ENCODE results near the gene GOLPH3.
"Not testable (repeated sequence)": the region's sequence is repeated elsewhere in the genome, so short reads cannot be mapped to it uniquely, and the experiment has no call there.

GOLPH3 gene

DNA sequence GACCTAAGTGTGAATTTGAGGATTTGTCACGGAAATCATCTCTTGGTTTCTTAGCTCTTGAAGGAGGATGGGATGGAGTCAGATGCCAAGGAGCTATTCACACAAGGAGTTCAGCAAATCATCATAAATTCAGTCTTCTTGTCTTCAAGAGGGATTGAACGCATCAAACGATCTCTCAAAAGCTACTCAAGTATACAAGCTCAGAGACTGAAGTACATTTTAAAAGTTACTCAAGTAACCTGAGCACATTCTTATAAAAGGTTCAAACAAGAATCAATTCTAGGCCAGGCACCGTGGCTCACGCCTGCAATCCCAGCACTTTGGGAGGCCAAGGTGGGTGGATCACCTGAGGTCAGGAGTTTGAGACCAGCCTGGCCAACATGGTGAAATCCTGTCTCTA lies 21.1 kb upstream of the GOLPH3 start:
- ATAC-seq (replicated peaks; ENCODE audit: extremely low read depth, poor library complexity, severe bottlenecking) (no peak), DNase-seq (ENCODE audit: low spot score in 2 of 2) (no peak)
- H3K27me3 Mint-ChIP-seq, result peaks cover 55% of the 10 kb centered on the region
- no peak overlapping the region for H3K4me3 Mint-ChIP-seq
- H3K9me3 Mint-ChIP-seq, result no peaks in the 10 kb centered on the region
- no peak overlapping the region for H3K27ac Mint-ChIP-seq (ENCODE audit: low read depth)
- no peaks in the 10 kb centered on the region for H3K4me1 Mint-ChIP-seq
- peaks cover 3% of the 10 kb centered on the region for H3K36me3 Mint-ChIP-seq (ENCODE audit: insufficient read depth)

DNA sequence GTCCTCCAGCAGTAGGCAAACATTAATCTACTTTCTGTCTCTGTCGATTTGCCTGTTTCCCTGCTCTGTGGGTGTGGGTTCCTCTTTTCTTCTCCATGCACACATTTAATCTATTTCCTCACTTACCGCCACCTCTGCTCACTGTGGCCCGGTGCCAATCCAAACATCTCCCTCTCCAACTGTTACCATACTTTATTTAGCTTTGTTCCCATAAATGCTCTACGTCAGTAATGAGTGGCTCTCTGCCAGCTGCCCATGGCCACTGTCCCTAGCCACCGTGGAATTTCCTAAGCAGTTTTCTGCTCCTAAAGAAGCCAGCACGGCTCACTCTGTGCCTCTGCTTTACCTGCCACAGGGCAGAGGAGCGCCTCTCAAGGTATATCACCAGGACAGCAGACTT lies 19.5 kb upstream of the GOLPH3 start:
- ATAC-seq (replicated peaks; ENCODE audit: extremely low read depth, poor library complexity, severe bottlenecking) (no peak), DNase-seq (ENCODE audit: low spot score in 2 of 2) (no peak)
- Mint-ChIP-seq H3K27me3 (peaks cover 41% of the 10 kb centered on the region), H3K4me3 (no peak overlapping the region), H3K36me3 (ENCODE audit: insufficient read depth) (peaks cover 3% of the 10 kb centered on the region), H3K27ac (ENCODE audit: low read depth) (no peak overlapping the region), H3K9me3 (no peaks in the 10 kb centered on the region), H3K4me1 (no peaks in the 10 kb centered on the region)

DNA sequence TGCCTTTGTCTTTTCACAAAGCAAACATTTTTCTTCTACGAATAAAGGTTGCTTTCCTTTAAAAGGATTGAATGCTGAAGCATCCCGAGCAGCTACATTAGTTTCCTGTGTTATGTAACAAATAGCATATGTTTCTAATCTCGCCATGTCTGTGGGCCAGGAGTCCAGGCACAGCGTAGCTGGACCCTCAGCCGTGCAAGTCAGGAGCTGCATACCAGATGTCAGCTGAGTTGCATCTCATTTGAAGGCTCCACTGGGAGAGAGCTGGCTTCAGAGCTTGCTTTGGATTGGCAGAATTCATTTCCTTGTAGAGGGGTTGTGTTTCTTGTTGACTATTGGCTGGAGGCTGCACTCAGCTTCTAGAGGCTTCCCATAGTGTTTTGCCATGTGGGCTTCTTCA lies 16.0 kb upstream of the GOLPH3 start:
- H3K9me3 Mint-ChIP-seq, result no peaks in the 10 kb centered on the region
- no peak overlapping the region for H3K27ac Mint-ChIP-seq (ENCODE audit: low read depth)
- ATAC-seq (replicated peaks; ENCODE audit: extremely low read depth, poor library complexity, severe bottlenecking) (no peak), DNase-seq (ENCODE audit: low spot score in 2 of 2) (no peak)
- H3K4me1 Mint-ChIP-seq, result no peaks in the 10 kb centered on the region
- H3K27me3 Mint-ChIP-seq, result peaks cover 21% of the 10 kb centered on the region
- H3K36me3 Mint-ChIP-seq (ENCODE audit: insufficient read depth), result peaks cover 3% of the 10 kb centered on the region
- no peak overlapping the region for H3K4me3 Mint-ChIP-seq

DNA sequence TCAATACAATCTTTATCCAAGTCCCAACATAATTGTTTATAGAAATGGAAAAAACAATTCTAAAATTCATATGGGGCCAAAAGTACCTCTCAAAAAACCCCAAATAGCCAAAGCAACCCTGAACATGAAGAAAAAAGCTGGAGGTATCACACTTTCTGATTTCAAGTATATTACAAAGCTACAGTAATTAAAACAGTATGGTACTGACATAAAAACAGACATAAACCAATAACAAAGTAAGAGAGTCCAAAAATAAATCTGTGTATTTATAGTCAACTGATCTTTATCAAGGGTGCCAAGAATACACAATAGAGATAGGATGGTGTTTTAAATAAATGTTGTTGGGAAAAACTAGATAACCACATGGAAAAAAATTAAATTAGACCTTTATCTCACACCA lies 13.6 kb upstream of the GOLPH3 start:
- DNase-seq (ENCODE audit: low spot score in 2 of 2) (no peak), ATAC-seq (replicated peaks; ENCODE audit: extremely low read depth, poor library complexity, severe bottlenecking) (no peak)
- no peak overlapping the region for H3K27ac Mint-ChIP-seq (ENCODE audit: low read depth)
- H3K36me3 Mint-ChIP-seq (ENCODE audit: insufficient read depth), result peaks cover 4% of the 10 kb centered on the region
- no peaks in the 10 kb centered on the region for H3K9me3 Mint-ChIP-seq
- H3K27me3 Mint-ChIP-seq, result no peaks in the 10 kb centered on the region
- H3K4me3 Mint-ChIP-seq, result no peak overlapping the region
- H3K4me1 Mint-ChIP-seq, result peaks cover 4% of the 10 kb centered on the region

DNA sequence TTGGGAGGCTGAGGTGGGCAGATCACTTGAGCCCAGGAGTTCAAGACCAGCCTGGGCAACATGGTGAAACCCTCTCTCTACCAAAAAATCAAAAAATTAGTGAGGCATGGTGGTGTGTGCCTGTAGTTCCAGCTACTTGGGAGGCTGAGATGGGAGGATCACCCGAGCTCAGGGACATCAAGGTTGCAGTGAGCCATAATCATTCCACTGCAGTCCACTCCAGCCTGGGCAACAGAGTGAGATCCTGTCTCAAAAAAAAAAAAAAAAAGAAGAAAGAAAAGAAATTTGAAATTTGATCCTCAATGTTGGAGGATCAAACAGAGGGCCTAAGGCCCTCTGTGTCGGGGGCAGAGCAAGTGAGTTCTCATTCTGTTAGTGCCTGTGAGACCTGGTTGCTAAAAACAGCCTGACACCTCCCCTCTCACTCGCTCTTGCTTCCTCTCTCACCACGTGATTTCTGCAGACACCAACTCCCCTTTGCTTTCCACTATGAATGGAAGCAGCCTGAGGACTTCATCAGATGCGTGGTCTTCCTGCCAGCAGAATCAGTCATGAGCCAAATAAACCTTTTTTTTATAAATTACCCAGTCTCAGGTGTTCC lies 8.4 kb upstream of the GOLPH3 start:
- H3K27me3 Mint-ChIP-seq, result no peaks in the 10 kb centered on the region
- ATAC-seq (replicated peaks; ENCODE audit: extremely low read depth, poor library complexity, severe bottlenecking), result no peak
- DNase-seq (ENCODE audit: low spot score in 2 of 2), result no peak
- no peak overlapping the region for H3K4me3 Mint-ChIP-seq
- H3K27ac Mint-ChIP-seq (ENCODE audit: low read depth), result peak overlapping the region; percentile 71
- no peaks in the 10 kb centered on the region for H3K9me3 Mint-ChIP-seq
- peaks cover 6% of the 10 kb centered on the region for H3K4me1 Mint-ChIP-seq
- peaks cover 4% of the 10 kb centered on the region for H3K36me3 Mint-ChIP-seq (ENCODE audit: insufficient read depth)

DNA sequence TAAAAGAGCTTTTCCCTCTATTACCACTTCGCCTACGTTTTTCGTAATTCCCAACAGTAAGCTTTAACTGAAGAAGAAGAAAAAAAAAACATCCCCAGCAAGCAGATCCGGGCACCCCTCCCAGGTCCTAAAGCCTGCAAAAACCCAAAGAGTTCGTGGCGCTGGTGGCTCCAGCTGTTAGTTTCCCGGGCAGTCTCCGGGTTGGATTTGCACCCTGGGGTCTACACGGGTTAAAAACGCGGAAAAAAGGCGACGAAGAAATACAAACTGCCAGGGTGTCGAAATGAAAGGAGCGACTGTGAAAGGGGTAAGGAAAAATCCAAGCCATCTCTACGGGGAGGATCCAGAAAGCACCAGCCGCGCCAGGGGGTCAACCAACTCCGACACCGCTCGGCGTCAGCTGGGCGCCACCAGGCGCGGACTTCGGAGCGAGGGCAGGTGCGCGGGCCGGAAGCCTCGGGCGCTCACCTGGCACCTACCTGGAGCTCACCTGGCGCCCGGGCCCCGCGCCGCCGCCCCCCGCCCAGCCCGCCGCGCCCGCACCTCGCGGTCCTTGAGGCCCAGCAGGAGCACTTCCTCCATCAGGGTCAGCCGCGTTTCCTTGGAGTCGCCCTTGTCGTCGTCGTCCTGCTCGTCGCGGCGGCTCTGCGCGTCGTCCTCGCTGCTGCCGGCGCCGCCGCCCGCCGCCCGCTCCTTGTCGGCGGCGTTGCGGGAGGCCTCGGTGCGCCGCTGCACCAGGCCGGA lies 680 bp downstream of the GOLPH3 start:
- peak; percentile 18 for ATAC-seq (replicated peaks; ENCODE audit: extremely low read depth, poor library complexity, severe bottlenecking)
- H3K4me1 Mint-ChIP-seq, result peaks cover 40% of the 10 kb centered on the region
- peak; percentile 14 to 15 for DNase-seq (ENCODE audit: low spot score in 2 of 2)
- peak overlapping the region; percentile 99 for H3K4me3 Mint-ChIP-seq
- H3K36me3 Mint-ChIP-seq (ENCODE audit: insufficient read depth), result peaks cover 45% of the 10 kb centered on the region
- no peaks in the 10 kb centered on the region for H3K27me3 Mint-ChIP-seq
- peak overlapping the region; percentile 97 for H3K27ac Mint-ChIP-seq (ENCODE audit: low read depth)
- H3K9me3 Mint-ChIP-seq, result no peaks in the 10 kb centered on the region

DNA sequence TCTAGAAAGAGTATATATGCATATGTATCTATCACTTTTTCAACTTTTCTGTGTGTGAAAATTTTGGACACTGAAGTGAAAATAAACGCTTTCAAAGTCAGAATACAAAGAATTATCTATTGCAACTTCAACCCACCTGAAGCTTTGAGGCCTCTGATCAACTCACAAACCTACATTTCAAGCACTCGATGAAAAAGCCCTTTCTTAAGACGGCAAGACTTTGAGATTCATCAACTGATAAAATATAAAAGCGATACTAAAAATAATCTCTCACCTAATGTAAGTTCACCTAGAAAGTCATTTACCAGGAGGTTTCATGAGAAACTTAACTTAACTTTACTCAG lies 1.2 kb downstream of the GOLPH3 start:
- no peak for ATAC-seq (replicated peaks; ENCODE audit: extremely low read depth, poor library complexity, severe bottlenecking)
- H3K4me3 Mint-ChIP-seq, result peak overlapping the region; percentile 99
- H3K27me3 Mint-ChIP-seq, result no peaks in the 10 kb centered on the region
- peaks cover 49% of the 10 kb centered on the region for H3K36me3 Mint-ChIP-seq (ENCODE audit: insufficient read depth)
- peak overlapping the region; percentile 97 for H3K27ac Mint-ChIP-seq (ENCODE audit: low read depth)
- H3K4me1 Mint-ChIP-seq, result peaks cover 44% of the 10 kb centered on the region
- H3K9me3 Mint-ChIP-seq, result no peaks in the 10 kb centered on the region
- no peak for DNase-seq (ENCODE audit: low spot score in 2 of 2)

DNA sequence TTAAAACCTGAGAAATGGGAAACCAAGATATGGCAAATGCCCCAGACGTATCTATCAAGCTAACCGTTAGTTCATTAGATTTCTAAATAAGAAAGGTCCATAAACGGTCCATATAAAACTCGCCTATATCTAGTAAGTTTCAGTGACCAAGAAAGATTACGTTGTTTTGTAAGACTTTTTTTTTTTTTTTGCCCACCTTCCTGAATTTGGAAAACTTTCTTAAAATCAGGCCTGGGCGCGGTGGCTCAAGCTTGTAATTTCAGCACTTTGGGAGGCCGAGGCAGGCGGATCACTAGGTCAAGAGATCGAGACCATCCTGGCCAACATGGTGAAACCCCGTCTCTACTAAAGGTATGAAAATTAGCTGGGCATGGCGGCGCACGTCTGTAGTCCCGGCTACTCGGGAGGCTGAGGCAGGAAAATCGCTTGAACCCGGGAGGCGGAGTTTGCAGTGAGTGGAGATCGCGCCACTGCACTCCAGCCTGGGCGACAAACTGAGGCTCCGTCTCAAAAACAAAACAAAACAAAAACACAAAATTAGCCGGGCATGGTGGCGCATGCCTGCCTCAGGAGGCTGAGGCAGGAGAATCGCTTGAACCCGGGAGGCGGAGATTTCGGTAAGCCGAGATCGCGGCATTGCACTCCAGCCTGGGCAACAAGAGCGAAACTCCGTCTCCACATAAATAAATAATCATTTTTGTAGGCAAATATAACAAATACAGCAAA lies 1.8 kb downstream of the GOLPH3 start:
- ATAC-seq (replicated peaks; ENCODE audit: extremely low read depth, poor library complexity, severe bottlenecking); H3K9me3 Mint-ChIP-seq; DNase-seq (ENCODE audit: low spot score in 2 of 2); H3K27me3 Mint-ChIP-seq: not testable (repeated sequence)
- peaks cover 51% of the 10 kb centered on the region for H3K36me3 Mint-ChIP-seq (ENCODE audit: insufficient read depth)
- H3K27ac Mint-ChIP-seq (ENCODE audit: low read depth), result peak overlapping the region; percentile 97
- peak overlapping the region; percentile 99 for H3K4me3 Mint-ChIP-seq
- peaks cover 44% of the 10 kb centered on the region for H3K4me1 Mint-ChIP-seq

DNA sequence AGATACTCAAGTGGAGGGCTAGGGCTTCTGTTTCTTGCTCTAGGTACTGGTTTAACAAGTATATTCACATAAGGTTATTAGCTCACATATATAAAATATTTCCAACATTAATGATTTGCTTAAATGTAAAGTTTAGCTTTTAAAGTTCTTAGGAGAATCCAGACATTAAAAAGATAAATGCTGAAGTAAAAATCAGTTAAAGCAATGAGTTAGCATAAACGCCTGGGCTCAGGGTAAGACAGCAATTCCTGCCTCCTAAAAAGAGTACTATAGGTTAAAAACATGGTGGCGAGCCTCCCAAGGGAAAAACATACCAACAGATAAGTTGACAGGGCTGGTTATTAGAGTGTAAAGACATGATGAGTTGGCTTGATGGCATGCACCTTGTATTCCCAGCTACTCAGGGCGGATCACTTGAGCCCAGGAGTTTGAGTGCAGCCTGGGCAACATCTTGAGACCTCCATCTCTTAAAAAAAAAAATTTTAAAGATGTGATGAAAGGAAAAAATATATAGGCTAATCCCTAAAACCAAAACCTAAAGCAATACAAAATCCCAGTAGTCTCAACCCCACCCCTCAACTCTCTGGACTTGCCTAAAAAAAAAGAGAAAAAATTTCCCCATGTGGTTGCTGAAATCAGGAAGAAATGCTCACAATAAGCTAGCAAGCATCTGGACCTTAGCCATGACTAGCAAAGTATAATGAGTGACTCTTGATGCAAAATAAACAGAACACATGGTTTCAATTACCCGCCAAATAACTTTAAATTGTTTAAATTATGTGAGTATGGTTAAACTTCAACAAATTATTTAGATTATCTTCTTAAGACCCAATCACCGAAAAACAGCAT lies 3.6 kb downstream of the GOLPH3 start:
- peaks cover 44% of the 10 kb centered on the region for H3K4me1 Mint-ChIP-seq
- no peaks in the 10 kb centered on the region for H3K9me3 Mint-ChIP-seq
- H3K27ac Mint-ChIP-seq (ENCODE audit: low read depth), result no peak overlapping the region
- ATAC-seq (replicated peaks; ENCODE audit: extremely low read depth, poor library complexity, severe bottlenecking), result no peak
- H3K4me3 Mint-ChIP-seq, result peak overlapping the region; percentile 11
- no peaks in the 10 kb centered on the region for H3K27me3 Mint-ChIP-seq
- H3K36me3 Mint-ChIP-seq (ENCODE audit: insufficient read depth), result peaks cover 57% of the 10 kb centered on the region
- DNase-seq (ENCODE audit: low spot score in 2 of 2), result no peak

DNA sequence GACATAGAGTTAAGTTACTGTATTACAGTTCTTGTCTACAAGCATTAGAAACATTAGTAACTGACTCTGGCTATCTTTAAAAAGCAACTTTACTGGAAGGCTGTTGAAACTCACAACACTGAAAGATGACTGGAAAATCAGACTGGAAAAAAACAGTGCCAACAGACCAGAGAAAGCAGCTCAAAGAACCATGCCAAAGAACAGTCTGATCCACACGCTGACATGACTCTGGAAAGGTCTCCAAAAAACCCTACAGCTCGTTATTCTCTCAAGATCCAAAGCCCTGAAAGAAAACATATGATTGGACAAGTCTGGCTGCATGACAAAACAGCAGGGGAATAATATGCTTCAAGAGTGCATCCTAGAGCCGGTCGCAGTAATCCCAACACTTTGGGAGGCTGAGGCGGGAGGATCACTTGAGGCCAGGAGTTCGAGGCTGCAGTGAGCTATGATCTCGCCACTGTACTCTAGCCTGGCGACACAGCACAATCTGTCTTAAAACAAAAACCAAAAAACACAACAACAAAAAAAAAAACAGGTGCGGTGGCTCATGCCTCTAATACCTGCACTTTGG lies 5.6 kb downstream of the GOLPH3 start:
- Mint-ChIP-seq H3K27ac (ENCODE audit: low read depth) (peak overlapping the region; percentile 25), H3K9me3 (no peaks in the 10 kb centered on the region), H3K27me3 (no peaks in the 10 kb centered on the region), H3K4me3 (peak overlapping the region; percentile 48), H3K4me1 (peaks cover 46% of the 10 kb centered on the region), H3K36me3 (ENCODE audit: insufficient read depth) (peaks cover 52% of the 10 kb centered on the region)
- ATAC-seq (replicated peaks; ENCODE audit: extremely low read depth, poor library complexity, severe bottlenecking) (no peak), DNase-seq (ENCODE audit: low spot score in 2 of 2) (no peak)

DNA sequence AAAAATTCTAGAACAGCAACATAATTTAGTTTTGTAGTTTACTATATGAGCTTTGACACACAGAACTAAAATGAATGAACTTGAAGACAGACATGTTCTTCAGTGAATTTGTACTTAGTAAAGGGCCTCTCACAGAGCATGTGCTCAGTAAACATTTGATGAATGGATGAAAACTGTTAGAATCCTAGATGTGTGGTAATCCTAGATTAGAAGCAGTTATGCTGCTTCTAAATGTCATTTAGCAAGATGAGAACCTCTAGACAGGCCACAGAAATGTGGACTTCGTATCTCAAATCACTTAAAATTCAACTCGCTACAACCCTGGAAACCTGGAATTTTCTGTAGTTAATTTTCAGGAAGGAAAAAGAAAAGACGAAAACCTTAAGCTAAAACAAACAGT lies 8.5 kb downstream of the GOLPH3 start:
- Mint-ChIP-seq H3K27ac (ENCODE audit: low read depth) (no peak overlapping the region), H3K27me3 (no peaks in the 10 kb centered on the region), H3K9me3 (no peaks in the 10 kb centered on the region), H3K4me3 (no peak overlapping the region), H3K36me3 (ENCODE audit: insufficient read depth) (peaks cover 42% of the 10 kb centered on the region), H3K4me1 (peaks cover 42% of the 10 kb centered on the region)
- DNase-seq (ENCODE audit: low spot score in 2 of 2) (no peak), ATAC-seq (replicated peaks; ENCODE audit: extremely low read depth, poor library complexity, severe bottlenecking) (no peak)

DNA sequence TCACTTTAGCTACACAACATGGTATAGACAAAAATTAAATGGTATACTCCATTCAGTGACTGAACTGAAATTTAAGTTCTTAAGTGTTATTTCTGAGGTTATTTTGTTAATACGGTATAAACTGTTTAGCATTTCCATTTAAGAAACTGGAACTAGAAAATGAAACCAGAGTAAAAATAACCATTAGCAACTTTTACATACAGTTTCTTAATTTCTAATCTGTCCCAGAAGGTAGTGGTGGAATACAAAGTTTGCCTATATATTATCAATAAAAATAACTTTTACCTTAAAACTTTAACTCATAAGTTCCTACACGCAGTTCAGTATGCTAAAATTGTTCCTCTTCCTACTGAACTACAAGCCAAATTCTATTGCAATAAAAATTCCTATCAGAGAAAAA lies 10.3 kb downstream of the GOLPH3 start:
- ATAC-seq (replicated peaks; ENCODE audit: extremely low read depth, poor library complexity, severe bottlenecking), result no peak
- H3K27ac Mint-ChIP-seq (ENCODE audit: low read depth), result peak overlapping the region; percentile 64

More for the DNA sequence above, 10.3 kb downstream of the GOLPH3 start:
- Mint-ChIP-seq H3K36me3 (ENCODE audit: insufficient read depth) (peaks cover 28% of the 10 kb centered on the region), H3K4me1 (peaks cover 28% of the 10 kb centered on the region), H3K27me3 (no peaks in the 10 kb centered on the region), H3K4me3 (peak overlapping the region; percentile 26), H3K9me3 (no peaks in the 10 kb centered on the region)
- no peak for DNase-seq (ENCODE audit: low spot score in 2 of 2)

Data from central memory CD8-positive, alpha-beta T cell (primary cell).